Measurements from ENCODE around the gene FMNL3.

DNA sequence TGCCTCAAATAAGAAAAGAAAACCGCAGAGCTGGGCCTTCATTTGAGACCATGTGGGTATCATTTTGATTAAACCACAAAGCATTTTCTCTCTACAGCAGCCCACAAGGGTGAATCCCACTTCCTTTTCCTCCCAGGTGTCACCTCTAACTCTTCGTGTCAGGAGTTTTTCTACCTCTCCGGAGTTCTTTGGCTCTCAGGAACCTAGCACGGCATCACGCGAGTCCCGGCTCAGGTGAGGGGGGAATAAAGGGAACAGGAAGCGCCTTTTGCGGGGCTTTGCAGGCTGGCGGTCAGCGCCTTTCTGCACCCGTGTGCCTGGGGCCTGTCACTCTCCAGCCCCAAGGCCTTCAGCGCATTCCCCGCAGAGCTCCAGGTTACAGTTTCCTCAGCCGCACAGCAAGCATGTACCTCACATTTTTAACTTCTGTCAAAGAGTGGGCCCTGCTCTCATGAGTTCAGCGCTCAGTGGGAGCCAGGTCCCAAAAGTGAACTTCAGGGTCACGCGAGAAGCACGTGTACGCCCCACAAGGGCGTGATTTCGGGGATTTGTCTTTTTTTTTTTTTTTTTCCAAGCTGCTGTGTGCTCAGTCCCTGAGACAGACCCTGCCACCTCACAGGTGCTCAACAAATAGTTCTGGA is 84.6 kb downstream of the FMNL3 start:
- TF ChIP-seq, protein P1, sequence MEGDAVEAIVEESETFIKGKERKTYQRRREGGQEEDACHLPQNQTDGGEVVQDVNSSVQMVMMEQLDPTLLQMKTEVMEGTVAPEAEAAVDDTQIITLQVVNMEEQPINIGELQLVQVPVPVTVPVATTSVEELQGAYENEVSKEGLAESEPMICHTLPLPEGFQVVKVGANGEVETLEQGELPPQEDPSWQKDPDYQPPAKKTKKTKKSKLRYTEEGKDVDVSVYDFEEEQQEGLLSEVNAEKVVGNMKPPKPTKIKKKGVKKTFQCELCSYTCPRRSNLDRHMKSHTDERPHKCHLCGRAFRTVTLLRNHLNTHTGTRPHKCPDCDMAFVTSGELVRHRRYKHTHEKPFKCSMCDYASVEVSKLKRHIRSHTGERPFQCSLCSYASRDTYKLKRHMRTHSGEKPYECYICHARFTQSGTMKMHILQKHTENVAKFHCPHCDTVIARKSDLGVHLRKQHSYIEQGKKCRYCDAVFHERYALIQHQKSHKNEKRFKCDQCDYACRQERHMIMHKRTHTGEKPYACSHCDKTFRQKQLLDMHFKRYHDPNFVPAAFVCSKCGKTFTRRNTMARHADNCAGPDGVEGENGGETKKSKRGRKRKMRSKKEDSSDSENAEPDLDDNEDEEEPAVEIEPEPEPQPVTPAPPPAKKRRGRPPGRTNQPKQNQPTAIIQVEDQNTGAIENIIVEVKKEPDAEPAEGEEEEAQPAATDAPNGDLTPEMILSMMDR (IDR thresholded peaks at IDR 0.05; ENCODE audit: insufficient read depth, low read depth, low read length) = no peak
- no peak for TF ChIP-seq EZH2 (IDR thresholded peaks at IDR 0.05; ENCODE audit: insufficient read depth, low read length)

All from astrocyte (in vitro differentiated cells and primary cell).